IMR-90 (cell line): ENCODE data around the gene CCDC32. TPM values are rescaled to one million over a fixed set of nuclear protein-coding genes. Genes with fewer than 3 reads are reported as not detected.

Experiments used
- ATAC-seq: fragments of 200-7000 bp; cut with Tn5 transposase; 2 replicates; pipeline ENCODE4 v1.9.1; 2020; ENCODE audit warnings: low read depth, mild to moderate bottlenecking, moderate library complexity
- BruUV-seq: library from RNA; stranded (reverse); fragments of 400-500 nt; replicated peaks from 2 replicates; lab custom pipeline; 2021; lab: Mats Ljungman, UMichigan
- CTCF ChIA-PET: fragments of 300-600 bp; formaldehyde crosslinking; extraction: SDS; loops from one replicate; lab custom pipeline; 2021; ENCODE audit warnings: antibody characterized with exemption; lab: Yijun Ruan, JAX
- POLR2A ChIA-PET: fragments of 300-600 bp; sonication (Branson Sonifier 250); formaldehyde crosslinking; loops from one replicate; lab custom pipeline; 2022; ENCODE audit warnings: antibody characterized with exemption; ENCODE audit not compliant: unreplicated experiment; lab: Charles Lee
- DNase-seq: peaks from one replicate; pipeline ENCODE4 v3.0.0; 2013
- H2AFZ ChIP-seq: replicated peaks from 2 replicates; pipeline ENCODE3; 2013; ENCODE audit warnings: low read length, mild to moderate bottlenecking; ENCODE audit not compliant: poor library complexity
- H2AK5ac ChIP-seq: 2 replicates; pipeline ENCODE4 v1.6.1; 2013; ENCODE audit warnings: low read depth, low read length, inconsistent platforms
- H2AK9ac ChIP-seq: replicated peaks from 2 replicates; pipeline ENCODE3; 2013; ENCODE audit warnings: mild to moderate bottlenecking, low read depth, low read length, moderate library complexity; ENCODE audit not compliant: poor library complexity
- H2BK120ac ChIP-seq: 2 replicates; pipeline ENCODE4 v1.6.1; 2013; ENCODE audit warnings: low read depth, low read length, inconsistent platforms
- H2BK15ac ChIP-seq: 3 replicates; pipeline ENCODE4 v1.6.1; 2013; ENCODE audit warnings: low read depth, low read length, inconsistent platforms
- H2BK20ac ChIP-seq: 2 replicates; pipeline ENCODE4 v1.6.1; 2013; ENCODE audit warnings: low read depth, mild to moderate bottlenecking, inconsistent platforms, low read length, moderate library complexity
- H2BK5ac ChIP-seq: 2 replicates; pipeline ENCODE4 v1.6.1; 2013; ENCODE audit warnings: mild to moderate bottlenecking, low read depth, low read length, inconsistent platforms; ENCODE audit not compliant: poor library complexity, severe bottlenecking
- H3K14ac ChIP-seq: replicated peaks from 2 replicates; pipeline ENCODE4 v1.6.1; 2013; ENCODE audit warnings: low read depth, low read length, inconsistent platforms
- H3K18ac ChIP-seq: 2 replicates; pipeline ENCODE4 v1.6.1; 2013; ENCODE audit warnings: low read depth, low read length, control low read depth
- H3K23ac ChIP-seq: 2 replicates; pipeline ENCODE4 v1.6.1; 2013; ENCODE audit warnings: low read depth, low read length, inconsistent platforms
- H3K27ac ChIP-seq: 2 replicates; pipeline ENCODE4 v1.5.1; 2013; ENCODE audit warnings: mild to moderate bottlenecking, control low read depth, low read length; ENCODE audit not compliant: insufficient read depth
- H3K27me3 ChIP-seq: 2 replicates; pipeline ENCODE4 v1.6.1; 2013; ENCODE audit warnings: low read length; ENCODE audit not compliant: control insufficient read depth, insufficient read depth
- H3K36me3 ChIP-seq: 2 replicates; pipeline ENCODE4 v1.6.1; 2013; ENCODE audit warnings: low read length, mixed read lengths; ENCODE audit not compliant: control insufficient read depth, insufficient read depth
- H3K4ac ChIP-seq: 2 replicates; pipeline ENCODE4 v1.6.1; 2013; ENCODE audit warnings: low read depth, low read length, inconsistent platforms
- H3K4me1 ChIP-seq: 2 replicates; pipeline ENCODE4 v1.6.1; 2013; ENCODE audit warnings: low read length, mixed read lengths; ENCODE audit not compliant: control insufficient read depth, insufficient read depth
- H3K4me2 ChIP-seq: 2 replicates; pipeline ENCODE4 v1.6.1; 2013; ENCODE audit warnings: low read depth, mild to moderate bottlenecking, control low read depth, low read length, moderate library complexity
- H3K4me3 ChIP-seq: 2 replicates; pipeline ENCODE4 v1.5.1; 2013; ENCODE audit warnings: low read depth, mild to moderate bottlenecking, control low read depth, low read length, moderate library complexity; ENCODE audit not compliant: insufficient read depth
- H3K56ac ChIP-seq: 2 replicates; pipeline ENCODE4 v1.6.1; 2013; ENCODE audit warnings: low read length, inconsistent platforms; ENCODE audit not compliant: insufficient read depth; ENCODE audit errors: extremely low read depth
- H3K79me1 ChIP-seq, 2 experiments: 2 replicates each; pipeline ENCODE4 v1.6.1; 2013; ENCODE audit warnings: low read length in 2 of 2, inconsistent platforms in 1 of 2, low read depth in 1 of 2
- H3K9ac ChIP-seq: 2 replicates; pipeline ENCODE4 v1.6.1; 2013; ENCODE audit warnings: low read depth, low read length, control low read depth
- H3K9me1 ChIP-seq: 2 replicates; pipeline ENCODE4 v1.6.1; 2013; ENCODE audit warnings: low read length, inconsistent platforms; ENCODE audit not compliant: insufficient read depth
- H3K9me3 ChIP-seq: 2 replicates; pipeline ENCODE4 v1.6.1; 2013; ENCODE audit warnings: low read length; ENCODE audit not compliant: control insufficient read depth, insufficient read depth
- H4K20me1 ChIP-seq: 2 replicates; pipeline ENCODE4 v1.6.1; 2013; ENCODE audit warnings: low read length, inconsistent platforms; ENCODE audit not compliant: insufficient read depth
- H4K5ac ChIP-seq: 2 replicates; pipeline ENCODE4 v1.6.1; 2013; ENCODE audit warnings: mild to moderate bottlenecking, low read depth, low read length, control low read depth
- H4K8ac ChIP-seq, 2 experiments: 2 replicates each; pipeline ENCODE4 v1.6.1; 2013; ENCODE audit warnings: low read depth in 2 of 2, low read length in 2 of 2, control low read depth in 1 of 2, inconsistent platforms in 1 of 2
- H4K91ac ChIP-seq: 2 replicates; pipeline ENCODE4 v1.6.1; 2013; ENCODE audit warnings: low read depth, low read length, inconsistent platforms; ENCODE audit not compliant: insufficient read depth
- CEBPB ChIP-seq: IDR thresholded peaks from 2 replicates; pipeline ENCODE4 v1.6.1; 2012; ENCODE audit warnings: low read depth, low read length, improper control_type of control experiment
- CHD1 ChIP-seq: IDR thresholded peaks from 2 replicates; pipeline ENCODE4 v1.6.1; 2012; ENCODE audit warnings: low read depth, low read length, improper control_type of control experiment
- CTCF ChIP-seq: conservative IDR thresholded peaks from 2 replicates; pipeline ENCODE4 v1.5.1; 2012; ENCODE audit warnings: mild to moderate bottlenecking, low read depth, low read length, improper control_type of control experiment
- ELK1 ChIP-seq: fragments of 150-350 bp; IDR thresholded peaks from 2 replicates; pipeline ENCODE4 v1.6.1; 2016; ENCODE audit warnings: low read depth, mild to moderate bottlenecking, low read length, moderate library complexity, borderline replicate concordance
- FOS ChIP-seq: fragments of 150-350 bp; IDR thresholded peaks from 2 replicates; pipeline ENCODE4 v1.6.1; 2016; ENCODE audit warnings: low read depth, low read length
- MAFK ChIP-seq: IDR thresholded peaks from 2 replicates; pipeline ENCODE4 v1.6.1; 2012; ENCODE audit warnings: low read depth, low read length, improper control_type of control experiment
- MAZ ChIP-seq: IDR thresholded peaks from 2 replicates; pipeline ENCODE4 v1.6.1; 2012; ENCODE audit warnings: low read depth, mild to moderate bottlenecking, low read length, improper control_type of control experiment, moderate library complexity, borderline replicate concordance
- NFE2L2 ChIP-seq: fragments of 150-350 bp; IDR thresholded peaks from 2 replicates; pipeline ENCODE4 v1.6.1; 2016; ENCODE audit warnings: low read depth, mild to moderate bottlenecking, low read length
- RAD21 ChIP-seq: IDR thresholded peaks from 2 replicates; pipeline ENCODE4 v1.6.1; 2012; ENCODE audit warnings: low read length, improper control_type of control experiment
- RFX5 ChIP-seq: IDR thresholded peaks from 2 replicates; pipeline ENCODE4 v1.8.0; 2012; ENCODE audit warnings: low read depth, mild to moderate bottlenecking, low read length, moderate library complexity
- SMC3 ChIP-seq: fragments of 150-350 bp; IDR thresholded peaks from 2 replicates; pipeline ENCODE4 v1.6.1; 2016; ENCODE audit warnings: low read depth, mild to moderate bottlenecking, antibody characterized with exemption, low read length, moderate library complexity
- USF2 ChIP-seq: fragments of 150-350 bp; IDR thresholded peaks from 2 replicates; pipeline ENCODE4 v1.6.1; 2017; ENCODE audit warnings: mild to moderate bottlenecking, antibody characterized with exemption, low read length, low read depth
- WGBS, 2 experiments: methylation state at CpG; one replicate each; pipeline versions ENCODE4 v1.1.5 to v1.1.7; 2013; ENCODE audit warnings: missing lambda C conversion rate in 2 of 2; ENCODE audit not compliant: insufficient read length in 1 of 2; ENCODE audit errors: extremely low coverage in 2 of 2; 5-methylcytosine and 5-hydroxymethylcytosine counted together
- dilution Hi-C: fragments of 300-500 bp; cut with HindIII; formaldehyde crosslinking; loops from one replicate; pipeline ENCODE4 v1.14.3; 2018; ENCODE audit warnings: low sequenced_read_pairs; ENCODE audit not compliant: unreplicated experiment
- in situ Hi-C: fragments of 300-500 bp; cut with MboI; formaldehyde crosslinking; loops from 3 replicates; pipeline ENCODE4 v1.14.3; 2019; ENCODE audit warnings: low sequenced_read_pairs, inconsistent platforms, mixed read lengths
- intact Hi-C: fragments of 100-400 bp; cut with micrococcal nuclease; formaldehyde crosslinking; loops from 2 replicates; pipeline ENCODE4 v1.10.0; 2022
- polyA plus RNA-seq, 3 experiments: library from polyadenylated mRNA; depleted of rRNA; stranded (reverse); fragments of >200 nt; gene quantifications; 2 replicates each; pipeline ENCODE4 v1.2.3, GENCODE V29; 2012; ENCODE audit warnings: low replicate concordance in 1 of 3
- total RNA-seq: library from RNA; depleted of rRNA; stranded (reverse); fragments of >200 nt; gene quantifications from 2 replicates; pipeline ENCODE4 v1.2.3, GENCODE V29; 2012

Gene CCDC32
- total and polyA plus RNA-seq, 2 of the 4 experiments (the other 2 are of a cell fraction), result 14.8 to 15.1 TPM

GRCh38 chr15:40562691-40563090 is 2.2 kb downstream of the CCDC32 start:
- no peaks in the 10 kb centered on the region for H4K20me1 ChIP-seq
- no peaks in the 10 kb centered on the region for H3K27me3 ChIP-seq
- H3K14ac ChIP-seq, result no peak overlapping the region
- H3K4me2 ChIP-seq, result no peak overlapping the region
- no peak overlapping the region for H2BK120ac ChIP-seq
- TF ChIP-seq FOS (no peak), NFE2L2 (no peak), CTCF (no peak), SMC3 (no peak), RFX5 (no peak), MAZ (no peak), RAD21 (no peak), ELK1 (no peak), MAFK (no peak), USF2 (no peak), CEBPB (no peak), CHD1 (no peak)
- H3K18ac ChIP-seq, result no peak overlapping the region
- H2AFZ ChIP-seq, result no peak overlapping the region
- no peak overlapping the region for H2BK20ac ChIP-seq
- DNase-seq (no peak), ATAC-seq (no peak)
- peaks cover 3% of the 10 kb centered on the region; the same call in 1 of the 2 replicates for H3K36me3 ChIP-seq
- H3K4ac ChIP-seq, result no peak overlapping the region
- H3K9me1 ChIP-seq, result 0 out of 2 replicates have a peak, but pooled peaks cover 5% of the 10 kb centered on the region
- H4K91ac ChIP-seq, result no peak overlapping the region
- WGBS, 2 experiments, result no CpG with 5 or more reads among the region's 2 CpGs
- no peaks in the 10 kb centered on the region for H3K4me1 ChIP-seq
- no peaks in the 10 kb centered on the region for H3K9me3 ChIP-seq
- intact Hi-C loops (no loop called here), dilution Hi-C loops (no loop called here), in situ Hi-C loops (no loop called here)
- H4K8ac ChIP-seq, result no peak overlapping the region
- no peak overlapping the region for H3K56ac ChIP-seq
- no peak overlapping the region for H3K23ac ChIP-seq
- POLR2A ChIA-PET, result no interaction called here
- no peak overlapping the region for H3K9ac ChIP-seq
- H2AK5ac ChIP-seq, result no peak overlapping the region
- H2BK15ac ChIP-seq, result no peak overlapping the region
- CTCF ChIA-PET, result no interaction called here
- H2AK9ac ChIP-seq, result no peak overlapping the region
- BruUV-seq, result no TSS peak
- H3K27ac ChIP-seq, result no peak overlapping the region
- peaks cover 15 to 36% of the 10 kb centered on the region in 2 experiments for H3K79me1 ChIP-seq
- H4K5ac ChIP-seq, result no peak overlapping the region
- H2BK5ac ChIP-seq, result no peak overlapping the region
- H3K4me3 ChIP-seq, result no peak overlapping the region
